ENCODE data around the gene ALB.

GRCh38 chr4:73376976-73377375, 27.1 kb upstream of the ALB start:
- no peak for TF ChIP-seq CTCF (IDR thresholded peaks at IDR 0.05; ENCODE audit: low read length)
- no peak for TF ChIP-seq EZH2 (IDR thresholded peaks at IDR 0.05; ENCODE audit: borderline replicate concordance, low read length)
